Hematopoietic multipotent progenitor cell (in vitro differentiated cells): ENCODE data around the gene FUT4. TPM values are rescaled to one million over a fixed set of nuclear protein-coding genes. Genes with fewer than 3 reads are reported as not detected.
"Not testable (repeated sequence)": the region's sequence is repeated elsewhere in the genome, so short reads cannot be mapped to it uniquely, and the experiment has no call there.

Experiments used
- DNase-seq, 3 donors: peaks; one replicate each; pipeline ENCODE4 v3.0.0-alpha.2; 2011 to 2015; ENCODE audit warnings: low read depth in 2 of 3, low spot score in 2 of 3
- total RNA-seq: library from RNA; depleted of rRNA; stranded (reverse); fragments of >200 nt; gene quantifications from one replicate; pipeline ENCODE4 v1.2.3, GENCODE V29; 2012

FUT4 gene
- total RNA-seq, 1 donor = 12.9 TPM

DNA sequence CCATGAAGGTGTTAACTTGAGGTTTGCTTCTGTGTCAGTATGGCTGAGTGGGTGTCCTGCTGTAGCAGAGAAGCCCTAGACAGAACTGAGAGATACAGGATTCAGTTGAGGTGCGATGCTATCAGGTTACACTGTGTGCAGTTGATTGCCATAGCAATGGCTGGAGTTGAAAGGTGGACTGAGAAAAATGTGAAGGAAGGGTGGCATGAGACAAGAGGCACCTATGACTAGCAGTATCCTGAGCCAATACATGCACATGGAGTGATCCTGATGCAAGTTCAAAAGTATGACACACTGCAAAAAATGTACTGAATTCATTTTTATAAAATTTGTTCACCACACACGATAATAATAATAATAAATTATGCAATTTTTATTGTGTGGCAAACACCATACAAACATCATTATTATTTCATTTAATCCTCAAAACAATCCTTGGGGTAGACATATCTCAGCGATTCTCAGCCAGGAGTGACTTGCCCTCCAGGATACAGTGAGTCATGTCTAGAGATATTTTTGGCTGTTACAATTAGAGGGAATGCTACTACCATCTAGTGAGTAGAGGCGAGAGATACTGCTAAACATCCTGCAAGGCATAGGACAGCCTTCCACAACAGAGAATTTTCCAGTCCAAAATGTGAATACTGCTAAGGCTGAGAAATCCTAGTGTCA lies 19.6 kb downstream of the FUT4 start:
- DNase-seq = no peak

- DNase-seq = no peak
Observed at GRCh38 chr11:94563848-94564467, 20.2 kb downstream of the FUT4 start.

DNA sequence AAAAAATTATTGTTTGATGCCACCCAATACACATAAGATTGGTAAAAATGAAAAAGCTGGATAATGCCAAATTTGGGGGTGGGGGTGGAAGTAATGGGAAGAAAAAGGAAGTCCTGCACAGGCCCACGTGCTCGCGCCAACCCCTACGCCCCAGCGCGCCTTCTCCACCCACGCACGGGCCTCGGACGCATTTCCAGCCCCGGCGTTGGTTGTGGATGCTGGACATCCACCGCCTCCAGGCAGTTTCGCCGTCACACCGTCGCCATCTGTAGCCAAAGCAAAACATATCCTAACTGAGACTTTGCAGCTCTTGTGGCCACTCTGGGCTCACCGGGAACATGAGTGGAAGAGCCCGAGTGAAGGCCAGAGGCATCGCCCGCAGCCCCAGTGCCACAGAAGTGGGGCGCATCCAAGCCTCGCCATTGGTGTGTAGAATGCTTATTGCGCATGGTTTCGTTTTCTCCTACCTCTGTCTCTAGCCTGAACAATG lies 23.5 kb downstream of the FUT4 start, which contains the start of gene PIWIL4:
Gene PIWIL4 (plus strand): TSS at position 188 of the 490 bp plus-strand sequence. CDS start 151 bp downstream, at position 339.
- DNase-seq = no peak

- DNase-seq = no peak
Observed at GRCh38 chr11:94568200-94568599, 24.5 kb downstream of the FUT4 start.

GRCh38 chr11:94568717-94569116 lies 25.0 kb downstream of the FUT4 start:
- DNase-seq = no peak

DNA sequence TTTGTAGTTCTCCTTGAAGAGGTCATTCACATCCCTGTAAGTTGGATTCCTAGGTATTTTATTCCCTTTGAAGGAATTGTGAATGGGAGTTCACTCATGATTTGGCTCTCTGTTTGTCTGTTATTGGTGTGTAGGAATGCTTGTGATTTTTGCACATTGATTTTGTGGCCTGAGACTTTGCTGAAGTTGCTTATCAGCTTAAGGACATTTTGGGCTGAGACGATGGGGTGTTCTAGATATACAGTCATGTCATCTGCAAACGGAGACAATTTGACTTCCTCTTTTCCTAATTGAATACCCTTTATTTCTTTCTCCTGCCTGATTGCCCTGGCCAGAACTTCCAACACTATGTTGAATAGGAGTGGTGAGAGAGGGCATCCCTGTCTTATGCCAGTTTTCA lies 29.3 kb downstream of the FUT4 start:
- DNase-seq = not testable (repeated sequence)

DNA sequence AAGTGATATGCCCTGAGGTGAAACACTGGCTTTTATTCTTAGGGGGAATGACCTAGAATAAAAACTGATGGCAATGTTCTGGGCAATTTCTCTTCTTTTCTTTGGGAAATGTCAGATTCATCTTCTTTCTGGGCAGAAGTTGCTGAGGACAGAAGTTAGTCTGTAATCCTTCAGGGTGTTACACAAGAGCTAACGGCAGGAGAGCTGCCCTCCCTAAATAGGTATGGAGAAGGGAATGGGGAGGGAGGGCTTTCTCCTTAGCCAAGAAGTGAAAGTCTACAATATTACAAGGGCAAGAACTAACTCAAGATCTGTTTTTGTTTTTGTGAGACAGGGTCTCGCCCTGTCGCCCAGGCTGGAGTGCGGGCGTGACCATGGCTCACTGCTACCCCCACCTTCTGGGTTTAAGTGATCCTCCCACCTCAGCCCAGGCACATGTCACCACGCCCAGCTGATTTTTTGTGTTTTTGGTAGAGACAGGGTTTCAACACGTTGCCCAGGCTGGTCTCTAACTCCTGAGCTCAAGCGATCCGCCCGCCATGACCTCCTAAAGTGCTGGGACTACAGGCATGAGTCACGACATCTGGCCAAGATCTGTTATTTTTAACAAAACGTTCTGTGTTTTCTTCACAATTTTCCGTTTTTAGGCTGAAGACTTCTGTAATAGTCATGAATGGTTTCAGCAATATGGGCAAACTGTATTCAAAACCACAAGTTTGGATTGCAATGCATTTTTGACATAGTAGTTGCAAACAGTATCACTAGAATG lies 30.7 kb downstream of the FUT4 start:
- no peak for DNase-seq

- DNase-seq = no peak
Observed at GRCh38 chr11:94576306-94576705, 32.6 kb downstream of the FUT4 start.

DNA sequence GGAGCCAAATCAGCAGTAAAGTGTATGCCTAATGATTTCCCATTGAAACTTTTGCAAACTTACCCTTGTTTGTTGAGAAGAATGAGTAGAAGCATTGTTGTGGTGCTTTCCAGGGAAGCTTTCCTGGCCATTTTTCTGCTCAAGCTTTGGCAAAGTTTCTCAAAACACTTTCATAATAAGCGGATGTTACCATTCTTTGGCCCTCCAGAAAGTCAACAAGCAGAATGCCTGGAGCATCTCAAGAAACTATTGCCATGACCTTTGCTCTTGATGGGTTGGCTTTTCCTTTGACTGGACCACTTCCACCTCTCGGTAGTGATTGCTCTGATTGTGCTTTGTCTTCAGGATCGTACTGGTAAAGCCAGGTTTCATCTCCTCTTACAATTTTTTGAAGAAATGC lies 34.1 kb downstream of the FUT4 start:
- no peak for DNase-seq

- DNase-seq = no peak
Observed at GRCh38 chr11:94581926-94582325, 38.2 kb downstream of the FUT4 start.

DNA sequence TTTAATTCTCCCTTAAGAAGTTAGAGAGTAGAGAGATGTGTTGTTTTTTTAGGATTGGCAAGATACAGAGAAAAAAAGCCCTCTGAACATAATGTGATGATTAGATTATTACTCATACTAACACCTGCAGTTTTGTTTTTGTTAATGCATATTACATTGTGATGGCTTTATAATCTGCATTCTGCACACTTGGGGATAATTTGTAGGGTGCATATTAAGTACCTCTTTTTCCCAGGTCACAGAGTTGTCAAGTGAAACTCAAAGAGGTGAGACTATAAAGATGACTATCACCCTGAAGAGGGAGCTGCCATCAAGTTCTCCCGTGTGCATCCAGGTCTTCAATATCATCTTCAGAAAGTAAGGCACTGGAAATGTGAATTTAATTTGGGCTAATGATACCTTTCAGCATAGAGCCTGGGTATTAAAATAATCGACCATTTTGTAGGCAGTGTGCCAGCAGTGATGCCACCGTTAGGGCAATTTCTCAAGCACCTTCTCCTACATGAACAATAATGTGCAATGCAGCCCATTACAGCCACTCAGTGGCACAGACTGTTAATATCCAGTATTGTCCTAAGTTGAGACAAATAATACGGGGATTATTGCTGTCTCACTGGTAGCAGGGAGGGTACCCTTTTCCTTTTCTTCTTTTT lies 39.6 kb downstream of the FUT4 start:
- no peak for DNase-seq

DNA sequence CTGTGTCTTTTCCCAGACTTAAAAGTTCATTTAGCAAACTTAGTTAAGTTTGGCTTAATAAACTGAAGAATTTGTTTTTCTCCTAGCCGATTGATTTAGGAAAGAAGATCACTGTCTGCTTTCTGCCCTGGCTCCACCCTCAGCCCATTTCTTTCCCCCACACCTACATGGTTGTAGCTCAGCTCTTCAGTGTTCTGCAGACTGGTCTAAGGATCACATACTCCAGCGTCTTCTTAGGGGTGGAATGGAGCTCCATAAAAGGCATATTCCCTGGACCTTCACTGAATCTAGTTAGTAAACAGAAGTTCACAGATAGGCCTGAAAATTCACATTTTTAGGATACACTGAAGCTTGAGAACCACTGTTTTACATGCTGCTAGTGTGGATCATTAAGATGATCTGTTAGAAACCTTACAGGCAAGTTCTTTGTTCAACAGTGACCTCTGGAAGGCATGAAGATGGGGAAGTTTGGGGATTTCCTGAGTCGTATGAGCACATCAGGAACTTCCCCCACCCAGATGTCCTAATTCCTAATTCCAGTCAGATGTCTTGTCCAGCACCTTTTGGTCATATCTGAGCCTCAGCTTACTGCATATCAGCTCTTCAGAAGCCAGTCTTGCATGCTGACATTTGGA lies 40.3 kb downstream of the FUT4 start:
- DNase-seq = no peak

- no peak for DNase-seq
Observed at GRCh38 chr11:94584978-94585377, 41.3 kb downstream of the FUT4 start.

DNA sequence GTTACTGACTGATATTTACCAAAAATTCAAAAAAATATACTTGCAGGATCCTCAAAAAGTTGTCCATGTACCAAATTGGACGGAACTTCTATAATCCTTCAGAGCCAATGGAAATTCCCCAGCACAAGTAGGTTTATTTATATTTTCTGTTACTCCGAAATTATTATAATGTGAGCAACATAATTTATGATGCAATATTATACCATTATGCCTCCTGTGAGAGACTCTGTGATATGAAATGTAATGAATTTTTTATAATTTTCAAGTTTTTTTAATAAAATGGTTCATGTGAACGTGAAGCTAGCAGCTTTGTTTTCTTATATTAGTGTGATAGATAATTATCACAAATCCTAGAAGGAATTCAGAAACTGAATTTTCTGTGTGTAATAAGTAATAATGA lies 41.7 kb downstream of the FUT4 start:
- DNase-seq = no peak

DNA sequence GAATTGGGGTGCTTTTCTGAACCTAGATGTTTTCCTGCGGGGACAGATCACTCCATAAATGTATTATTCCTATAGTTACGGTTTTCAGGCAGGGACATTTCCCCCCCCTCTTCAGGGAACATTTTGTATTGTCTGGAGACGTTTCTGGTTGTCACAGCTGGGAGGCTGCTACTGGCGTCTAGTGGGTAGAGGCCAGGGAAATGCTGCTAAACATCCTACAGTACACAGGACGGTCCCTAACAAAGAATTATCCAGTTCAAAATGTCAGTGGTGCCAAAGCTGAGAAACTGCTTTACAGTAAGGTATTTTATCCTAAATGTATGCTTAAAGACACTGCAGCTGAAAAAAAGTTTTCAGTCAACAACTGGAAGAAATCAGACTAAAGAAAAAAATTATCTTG lies 42.8 kb downstream of the FUT4 start:
- no peak for DNase-seq

GRCh38 chr11:94586978-94587377 lies 43.3 kb downstream of the FUT4 start:
- no peak for DNase-seq

GRCh38 chr11:94588366-94588942 lies 44.7 kb downstream of the FUT4 start:
- DNase-seq = no peak

- no peak for DNase-seq
Observed at GRCh38 chr11:94590352-94591041, 46.8 kb downstream of the FUT4 start.

DNA sequence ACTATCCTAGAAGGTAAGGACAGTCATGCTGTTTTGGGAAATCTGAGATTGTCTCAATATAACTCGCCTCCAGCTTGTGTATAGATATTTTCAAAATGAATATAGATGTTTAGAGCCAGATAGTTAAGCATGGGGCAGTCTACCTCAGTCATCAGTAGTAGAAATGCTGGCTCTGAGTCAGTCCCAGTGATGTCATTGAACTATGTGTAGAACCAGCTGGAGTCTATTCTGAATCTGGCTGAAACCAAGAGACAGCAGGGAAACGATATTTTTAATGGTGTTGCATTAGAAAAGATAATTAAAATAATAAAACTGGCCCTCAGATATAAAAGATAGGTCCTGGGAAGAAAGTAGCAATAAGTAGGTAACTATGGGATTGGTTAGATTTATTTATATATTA lies 49.3 kb downstream of the FUT4 start:
- DNase-seq = no peak

- no peak for DNase-seq
Observed at GRCh38 chr11:94595076-94595475, 51.4 kb downstream of the FUT4 start.
